Measurements from ENCODE around the gene SLCO1B3.

GRCh38 chr12:20865873-20866272 is 55.4 kb downstream of the SLCO1B3 start:
- TF ChIP-seq, protein P1, sequence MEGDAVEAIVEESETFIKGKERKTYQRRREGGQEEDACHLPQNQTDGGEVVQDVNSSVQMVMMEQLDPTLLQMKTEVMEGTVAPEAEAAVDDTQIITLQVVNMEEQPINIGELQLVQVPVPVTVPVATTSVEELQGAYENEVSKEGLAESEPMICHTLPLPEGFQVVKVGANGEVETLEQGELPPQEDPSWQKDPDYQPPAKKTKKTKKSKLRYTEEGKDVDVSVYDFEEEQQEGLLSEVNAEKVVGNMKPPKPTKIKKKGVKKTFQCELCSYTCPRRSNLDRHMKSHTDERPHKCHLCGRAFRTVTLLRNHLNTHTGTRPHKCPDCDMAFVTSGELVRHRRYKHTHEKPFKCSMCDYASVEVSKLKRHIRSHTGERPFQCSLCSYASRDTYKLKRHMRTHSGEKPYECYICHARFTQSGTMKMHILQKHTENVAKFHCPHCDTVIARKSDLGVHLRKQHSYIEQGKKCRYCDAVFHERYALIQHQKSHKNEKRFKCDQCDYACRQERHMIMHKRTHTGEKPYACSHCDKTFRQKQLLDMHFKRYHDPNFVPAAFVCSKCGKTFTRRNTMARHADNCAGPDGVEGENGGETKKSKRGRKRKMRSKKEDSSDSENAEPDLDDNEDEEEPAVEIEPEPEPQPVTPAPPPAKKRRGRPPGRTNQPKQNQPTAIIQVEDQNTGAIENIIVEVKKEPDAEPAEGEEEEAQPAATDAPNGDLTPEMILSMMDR (IDR thresholded peaks at IDR 0.05; ENCODE audit: low read length): no peak
- no peak for TF ChIP-seq EZH2 (IDR thresholded peaks at IDR 0.05; ENCODE audit: borderline replicate concordance, low read length)

Measured in OCI-LY1 (cell line).